Dedifferentiated amniotic fluid mesenchymal stem cell (primary cell): ENCODE measurements around the gene FGGY.

Experiments
- DNase-seq: peaks from one replicate; pipeline ENCODE4 v3.0.0-alpha.2; 2016; ENCODE audit errors: extremely low spot score

FGGY gene

DNA sequence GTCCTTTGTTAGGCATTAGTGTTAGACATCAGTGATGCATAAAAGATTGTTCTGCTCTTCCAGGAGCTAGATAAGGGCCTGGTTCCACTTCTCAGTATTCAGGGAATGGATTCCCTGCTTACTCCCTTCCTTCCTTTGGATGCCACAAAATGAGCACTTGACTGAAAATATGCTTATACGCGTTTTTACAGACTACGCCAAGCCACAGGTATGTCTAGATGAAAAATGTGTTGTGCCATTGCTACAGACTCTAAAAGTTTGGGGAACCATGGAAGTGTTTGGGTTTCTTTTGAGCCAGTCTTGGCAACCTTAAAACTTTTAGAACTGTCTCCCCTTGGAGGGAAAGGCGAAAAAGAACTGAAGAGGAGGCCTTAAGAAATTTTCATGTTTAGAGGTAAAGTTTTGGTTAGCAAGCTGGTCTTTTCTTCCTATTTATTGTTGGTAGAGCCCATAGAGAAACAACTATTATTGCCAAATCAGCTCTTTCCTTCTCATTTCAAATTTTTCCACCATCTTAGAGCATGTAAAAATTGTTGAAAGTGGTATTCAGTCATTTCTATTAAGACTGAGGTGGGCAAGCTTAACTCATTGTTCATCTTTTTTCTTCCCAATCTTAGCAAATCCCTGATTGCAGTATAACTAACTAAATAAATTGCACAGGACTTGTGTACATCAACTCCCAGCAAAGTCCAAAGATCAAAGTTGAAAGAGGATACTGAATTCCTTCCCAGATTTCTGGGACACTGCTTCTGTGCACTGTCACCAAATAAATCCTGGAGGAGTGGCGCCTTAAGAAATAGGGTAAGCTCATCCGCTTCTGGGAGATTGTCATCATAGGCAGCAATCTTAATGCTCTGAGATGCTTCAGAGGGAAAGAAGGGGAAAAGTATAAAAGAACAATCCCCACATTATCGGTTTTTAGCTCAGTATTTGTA lies 18.9 kb downstream of the FGGY start:
- no peak for DNase-seq

DNA sequence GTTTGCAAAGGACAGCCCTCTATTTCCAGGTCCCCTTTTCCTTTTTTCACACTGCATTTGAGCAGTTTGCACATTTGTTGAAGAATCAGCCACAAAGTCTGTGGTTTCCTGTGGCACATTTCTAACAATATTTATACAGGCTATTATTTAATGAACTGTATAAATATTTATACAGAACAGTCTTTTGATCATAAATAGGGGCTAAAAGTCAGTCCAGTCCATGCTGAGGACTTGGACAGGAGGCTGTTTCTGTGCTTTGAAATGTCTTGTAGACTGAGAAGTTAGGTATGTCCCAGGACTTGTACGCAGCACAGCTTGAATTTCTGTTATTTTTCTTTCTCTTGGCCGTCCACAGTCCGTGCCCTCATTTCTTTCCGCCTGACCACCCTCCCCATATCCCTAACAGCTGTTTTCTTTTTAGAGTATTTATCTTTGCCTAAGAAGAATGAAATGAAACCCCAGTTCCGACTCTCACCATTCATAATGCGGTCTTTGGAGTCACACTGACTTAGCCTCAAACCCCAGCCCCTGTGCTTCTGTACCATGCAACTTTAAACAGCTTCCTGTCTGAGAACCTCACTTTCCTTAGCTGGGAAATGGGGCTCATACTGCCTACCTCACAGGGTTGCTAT lies 19.7 kb downstream of the FGGY start:
- DNase-seq = peak; percentile 77

DNA sequence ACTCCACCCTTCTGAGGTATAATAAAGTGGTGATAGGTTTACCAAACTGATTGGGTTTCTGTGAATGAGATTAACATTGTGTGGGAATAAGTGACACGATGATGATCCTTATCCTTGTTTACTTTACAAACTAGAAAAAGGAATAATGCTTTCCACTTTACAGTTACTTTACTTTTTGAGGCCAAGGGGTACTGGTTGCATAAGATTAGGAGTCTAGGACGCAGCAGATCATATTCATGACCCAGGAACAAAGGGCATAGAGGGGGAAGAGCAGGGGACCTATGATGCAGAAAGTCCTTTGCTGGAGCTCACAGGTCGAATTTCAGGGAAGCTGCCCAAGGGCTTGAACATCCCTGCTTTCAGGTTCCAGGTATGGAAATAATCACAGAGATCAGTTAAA lies 20.4 kb downstream of the FGGY start:
- no peak for DNase-seq

- no peak for DNase-seq
Observed at GRCh38 chr1:59317780-59318179, 20.9 kb downstream of the FGGY start.

DNA sequence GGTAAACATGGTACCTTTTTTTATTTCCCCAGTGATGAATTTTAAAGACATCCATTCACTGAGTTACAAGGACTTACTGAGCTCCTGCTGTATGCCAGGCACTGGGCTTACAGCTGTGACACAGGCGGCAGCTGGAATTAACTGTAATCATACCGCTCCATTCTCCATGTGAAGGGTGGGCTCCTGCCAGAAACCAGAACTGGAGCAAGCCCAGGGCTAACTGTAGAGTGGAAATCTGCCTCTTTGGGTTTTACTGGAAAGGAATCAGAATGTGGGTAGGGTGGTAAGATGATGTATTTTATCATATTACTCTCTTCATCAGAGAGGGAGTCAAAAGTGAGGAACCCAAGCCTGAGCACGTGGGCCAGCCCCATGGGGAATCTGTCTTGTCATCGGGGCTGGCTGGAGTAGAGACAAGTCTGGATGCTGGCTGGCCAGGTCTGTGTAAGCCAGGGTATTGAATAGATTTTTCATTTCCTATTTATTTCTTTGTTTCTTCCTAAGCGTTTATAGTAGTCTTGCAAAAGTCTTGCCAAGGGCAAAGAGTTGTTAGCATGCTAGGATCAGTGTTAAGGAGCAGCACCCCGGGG lies 21.5 kb downstream of the FGGY start:
- DNase-seq = no peak

DNA sequence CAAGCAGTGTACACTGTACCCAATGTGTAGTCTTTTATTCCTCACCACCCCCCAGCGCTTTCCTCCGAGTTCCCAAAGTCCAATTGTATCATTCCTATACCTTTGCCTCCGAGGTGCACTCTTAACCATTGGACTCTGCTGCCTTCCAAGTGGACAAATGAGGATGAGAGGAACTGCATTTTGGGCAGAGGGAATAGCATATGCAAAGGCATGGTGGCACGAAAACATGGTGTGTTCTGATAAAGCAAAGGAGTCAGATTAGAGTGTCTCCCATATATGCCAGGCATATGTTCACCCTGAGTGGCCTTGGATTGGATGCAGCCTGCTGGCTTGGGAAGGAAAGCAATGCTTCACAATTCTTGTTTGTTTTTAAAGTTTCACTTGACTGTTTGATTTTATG lies 25.5 kb downstream of the FGGY start:
- no peak for DNase-seq

DNA sequence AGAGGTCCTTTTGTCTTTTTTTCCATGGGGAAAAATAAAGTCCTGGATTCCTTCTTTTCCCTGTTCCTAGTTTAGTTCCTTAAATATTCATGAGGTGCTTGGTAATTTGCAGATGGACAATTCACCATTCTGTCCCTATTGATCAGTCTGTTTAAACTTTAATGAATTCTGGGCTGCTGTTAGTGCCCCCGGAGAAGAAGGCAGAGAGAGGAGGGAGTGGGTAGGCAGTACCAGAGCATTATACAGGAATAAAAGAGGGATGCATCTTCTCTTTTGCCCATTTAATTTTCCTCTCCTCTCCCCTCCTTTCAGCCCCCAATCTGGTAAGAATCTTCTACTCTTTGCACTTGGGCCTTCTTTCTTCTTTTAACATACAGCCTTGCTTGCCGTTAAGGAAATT lies 25.9 kb downstream of the FGGY start:
- no peak for DNase-seq

DNA sequence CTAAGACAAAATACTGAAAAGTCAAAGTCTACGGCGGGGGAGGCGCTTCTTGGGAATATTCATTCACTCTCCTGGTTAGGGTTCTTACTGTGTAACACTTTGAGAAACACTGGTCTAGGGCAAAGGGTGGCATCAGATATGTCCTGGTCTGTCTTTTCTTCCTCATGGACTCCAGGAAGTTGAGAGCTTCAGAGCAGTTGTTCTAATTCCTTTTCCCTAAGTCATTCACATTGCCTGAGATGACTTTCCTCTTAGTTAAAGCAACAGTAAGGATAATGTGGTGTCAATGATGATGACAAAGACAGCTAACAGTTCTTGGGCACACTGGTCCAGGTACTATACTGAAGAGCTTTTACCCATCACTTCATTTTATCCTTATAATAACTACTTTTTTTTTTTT lies 27.0 kb downstream of the FGGY start:
- no peak for DNase-seq

- DNase-seq = no peak
Observed at GRCh38 chr1:59328353-59328752, 31.5 kb downstream of the FGGY start.

DNA sequence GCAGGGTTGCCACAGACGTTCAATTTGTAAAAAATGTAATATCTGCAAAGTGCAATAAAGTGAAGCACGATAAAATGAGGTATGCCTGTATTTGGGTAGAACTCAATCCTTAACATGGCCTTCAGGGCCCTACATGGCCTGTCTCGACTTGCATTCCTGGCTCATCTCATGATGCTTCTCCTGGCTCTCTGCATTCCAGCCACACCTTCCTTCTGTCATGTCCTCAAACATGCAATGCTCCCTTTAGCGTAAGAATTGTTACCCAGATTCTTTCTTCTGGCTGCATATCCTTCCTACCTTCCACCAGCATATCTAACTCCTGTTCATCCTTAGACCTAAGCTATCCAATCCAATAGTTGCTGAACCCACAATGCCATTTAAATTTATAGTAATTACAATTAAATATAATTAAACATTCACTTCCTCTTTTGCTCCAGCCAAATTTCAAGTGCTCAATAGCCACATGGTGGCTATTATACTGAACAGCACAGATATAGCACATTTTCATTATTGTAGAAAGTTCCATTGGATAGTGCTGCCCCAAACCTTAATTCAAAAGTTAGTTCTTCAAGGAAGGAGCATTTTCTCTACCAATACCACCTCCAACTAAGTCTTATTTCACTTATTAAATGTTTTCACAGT lies 32.6 kb downstream of the FGGY start:
- DNase-seq = no peak

- no peak for DNase-seq
Observed at GRCh38 chr1:59331686-59332620, 35.1 kb downstream of the FGGY start.

GRCh38 chr1:59332983-59333382 lies 36.1 kb downstream of the FGGY start:
- DNase-seq = no peak

DNA sequence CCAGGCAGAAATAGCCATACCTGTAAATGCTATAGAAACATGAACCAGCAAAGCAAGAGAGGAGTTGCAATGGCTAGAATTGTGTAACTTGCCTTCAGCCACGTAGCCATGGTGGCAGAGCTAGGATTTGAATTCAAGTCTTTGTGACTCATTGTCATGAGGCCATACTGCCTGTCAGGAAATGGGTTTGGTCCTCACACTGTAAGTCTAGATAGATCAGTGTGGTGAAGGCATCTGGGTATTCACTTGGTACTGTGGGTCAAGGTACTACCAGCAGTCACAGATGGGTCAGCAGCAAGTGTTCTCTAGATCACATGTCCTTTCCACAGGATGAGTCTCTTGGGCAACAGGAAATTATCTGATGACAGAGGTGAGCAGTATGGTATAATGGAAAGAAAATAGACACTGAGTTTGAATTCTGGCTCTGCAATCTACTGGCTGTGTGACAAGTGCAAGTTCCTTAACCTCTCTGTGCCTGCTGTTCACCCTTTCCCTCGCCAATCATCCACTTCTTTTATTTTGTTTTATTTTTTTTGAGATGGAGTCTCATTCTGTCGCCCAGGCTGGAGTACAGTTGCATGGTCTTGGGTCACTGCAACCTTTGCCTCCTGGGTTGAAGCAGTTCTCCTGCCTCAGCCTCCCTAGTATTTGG lies 36.9 kb downstream of the FGGY start:
- DNase-seq = no peak

DNA sequence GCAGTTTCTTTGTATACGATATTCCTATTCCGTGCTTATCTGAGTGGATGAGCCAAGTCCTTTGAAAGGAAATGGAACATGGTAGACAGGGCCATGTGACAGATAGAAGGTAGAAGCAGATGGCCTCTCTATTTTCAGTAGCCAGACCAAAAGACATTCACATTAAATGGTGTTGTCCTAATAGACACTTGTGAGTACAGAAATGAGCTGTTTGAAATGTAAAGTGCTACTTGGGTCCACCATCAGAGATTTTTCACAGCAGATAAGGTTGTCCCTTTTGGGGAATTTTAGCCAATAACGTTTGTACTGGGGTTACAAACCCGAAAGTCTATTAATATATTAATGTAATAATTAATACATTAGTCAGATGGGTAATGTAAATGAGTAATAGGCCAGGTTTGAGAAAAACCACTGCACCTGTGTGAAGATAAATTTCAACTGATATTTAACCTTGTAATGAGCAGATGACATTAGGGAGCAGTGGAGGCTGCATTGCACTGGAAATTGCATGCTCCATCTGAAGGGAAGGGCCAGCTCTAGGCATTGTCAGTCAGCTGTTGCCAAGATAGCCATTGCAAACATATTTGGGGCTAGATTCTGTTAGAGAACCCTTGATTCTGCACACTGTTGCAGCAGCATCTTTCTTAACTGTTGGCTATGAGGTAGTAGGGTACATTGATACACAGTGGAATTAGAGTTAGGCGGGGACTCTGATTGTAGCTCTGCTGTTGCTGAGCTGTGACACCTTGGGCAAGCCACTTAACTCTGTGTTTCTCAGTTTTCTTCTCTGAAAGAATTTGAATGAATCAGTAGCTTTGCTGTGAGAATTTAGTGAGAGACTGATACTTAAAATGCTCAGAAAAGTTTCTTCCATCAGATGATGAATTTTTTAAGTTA lies 43.8 kb downstream of the FGGY start:
- DNase-seq = no peak

DNA sequence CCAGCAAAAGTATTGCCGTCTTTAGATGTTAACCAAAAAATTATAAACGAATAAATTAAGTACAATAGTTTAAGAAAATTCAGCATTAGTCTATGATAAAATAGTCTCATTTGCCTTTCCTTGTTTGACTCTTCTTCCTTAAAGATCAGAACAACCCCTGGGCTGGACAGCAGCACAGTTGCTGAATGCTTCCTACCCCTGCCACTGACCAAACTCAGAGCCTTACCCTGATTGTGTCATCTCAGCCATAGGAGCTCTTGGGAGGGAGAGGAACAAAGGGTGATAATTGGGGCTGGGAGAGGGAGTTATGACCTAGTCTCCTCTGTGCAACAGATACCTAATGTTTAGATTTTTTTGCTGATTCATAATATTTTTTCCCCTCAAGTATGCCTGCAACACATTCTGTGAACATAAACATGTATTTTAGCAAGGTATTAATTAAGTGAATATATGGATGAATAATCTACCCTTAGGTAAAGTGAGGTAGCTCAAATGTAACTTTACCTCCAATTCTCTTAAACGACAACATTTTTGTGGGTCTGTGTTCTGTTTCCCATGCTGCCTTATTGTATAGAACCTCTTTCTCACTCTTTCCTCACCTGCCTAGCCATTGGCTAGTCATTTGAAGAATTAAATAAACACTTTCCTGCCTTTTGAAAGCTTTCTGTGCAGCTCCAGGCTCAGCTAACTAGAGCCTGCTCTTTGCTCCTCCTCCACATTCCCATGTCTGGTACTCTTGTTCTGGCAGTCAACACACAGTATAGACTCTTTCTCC lies 46.1 kb downstream of the FGGY start:
- DNase-seq = no peak

GRCh38 chr1:59343576-59343840 lies 46.6 kb downstream of the FGGY start:
- no peak for DNase-seq

DNA sequence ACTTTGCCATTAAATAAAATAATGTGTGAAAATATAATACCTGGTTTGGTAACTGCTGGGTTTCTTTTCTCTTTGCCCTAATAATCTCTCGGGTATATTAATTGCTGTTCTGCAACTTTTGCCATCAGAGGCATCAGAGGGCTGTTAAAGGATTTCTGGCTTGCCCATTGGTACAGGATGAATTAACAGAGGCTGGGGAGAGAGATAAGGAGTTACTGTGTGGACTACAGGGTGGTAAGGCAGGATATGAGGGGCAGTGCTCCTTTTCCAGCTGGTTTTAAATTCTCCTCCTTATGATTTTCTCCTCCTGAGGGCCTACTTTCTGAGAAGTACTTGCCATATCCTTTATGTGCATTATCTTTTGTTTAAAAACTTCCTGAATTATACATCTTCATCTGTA lies 48.3 kb downstream of the FGGY start:
- DNase-seq = no peak

GRCh38 chr1:59346429-59346828 lies 49.5 kb downstream of the FGGY start:
- no peak for DNase-seq

GRCh38 chr1:59349101-59349500 lies 52.2 kb downstream of the FGGY start:
- no peak for DNase-seq
